ENCODE measurements around the gene LMBR1. TPM values are rescaled to one million over a fixed set of nuclear protein-coding genes. Genes with fewer than 3 reads are reported as not detected.

Gene LMBR1
- total RNA-seq, 1 experiment from 2014 or later, result 105 TPM

DNA sequence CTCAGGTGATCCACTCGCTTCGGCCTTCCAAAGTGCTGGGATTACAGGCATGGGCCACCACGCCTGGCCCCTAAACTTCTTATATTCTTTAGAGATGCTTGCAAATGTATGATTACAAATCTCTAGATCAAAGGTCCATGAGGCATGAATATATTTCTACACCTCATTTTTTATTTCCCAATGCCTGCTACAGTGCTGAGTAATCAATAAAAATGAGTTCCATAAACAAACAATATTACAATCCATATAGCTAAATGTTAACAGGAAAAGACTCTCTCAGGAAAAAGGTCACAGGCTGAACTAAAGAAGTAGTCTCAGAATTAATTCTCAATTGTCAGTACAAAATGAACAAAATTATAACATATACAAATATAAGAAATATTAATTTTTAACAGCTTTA lies 90.8 kb downstream of the LMBR1 start:
- intact Hi-C loops (cut with micrococcal nuclease), result no loop called here
- BruUV-seq (replicated peaks), result no TSS peak
- ChIA-PET CTCF (interaction anchor here (0.6 to 1.3 kb wide), 3 partner anchors 15 to 1006 kb away, joined by 3 to 4 read pairs (median 4); no protein-coding TSS in a partner anchor), POLR2A (no interaction called here)
- H3K36me3 Mint-ChIP-seq (ENCODE audit: insufficient read depth, unreplicated experiment), result peaks cover 26% of the 10 kb centered on the region
- DNase-seq (ENCODE audit: unreplicated experiment), result no peak
- TF ChIP-seq, protein P1, sequence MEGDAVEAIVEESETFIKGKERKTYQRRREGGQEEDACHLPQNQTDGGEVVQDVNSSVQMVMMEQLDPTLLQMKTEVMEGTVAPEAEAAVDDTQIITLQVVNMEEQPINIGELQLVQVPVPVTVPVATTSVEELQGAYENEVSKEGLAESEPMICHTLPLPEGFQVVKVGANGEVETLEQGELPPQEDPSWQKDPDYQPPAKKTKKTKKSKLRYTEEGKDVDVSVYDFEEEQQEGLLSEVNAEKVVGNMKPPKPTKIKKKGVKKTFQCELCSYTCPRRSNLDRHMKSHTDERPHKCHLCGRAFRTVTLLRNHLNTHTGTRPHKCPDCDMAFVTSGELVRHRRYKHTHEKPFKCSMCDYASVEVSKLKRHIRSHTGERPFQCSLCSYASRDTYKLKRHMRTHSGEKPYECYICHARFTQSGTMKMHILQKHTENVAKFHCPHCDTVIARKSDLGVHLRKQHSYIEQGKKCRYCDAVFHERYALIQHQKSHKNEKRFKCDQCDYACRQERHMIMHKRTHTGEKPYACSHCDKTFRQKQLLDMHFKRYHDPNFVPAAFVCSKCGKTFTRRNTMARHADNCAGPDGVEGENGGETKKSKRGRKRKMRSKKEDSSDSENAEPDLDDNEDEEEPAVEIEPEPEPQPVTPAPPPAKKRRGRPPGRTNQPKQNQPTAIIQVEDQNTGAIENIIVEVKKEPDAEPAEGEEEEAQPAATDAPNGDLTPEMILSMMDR (IDR thresholded peaks at IDR 0.05; ENCODE audit: unreplicated experiment), result no peak
- no peak overlapping the region for H3K27ac Mint-ChIP-seq (ENCODE audit: low read depth, unreplicated experiment)
- H3K4me3 Mint-ChIP-seq (ENCODE audit: unreplicated experiment), result no peak overlapping the region
- H3K9me3 Mint-ChIP-seq (ENCODE audit: unreplicated experiment), result no peaks in the 10 kb centered on the region
- no peaks in the 10 kb centered on the region for H3K27me3 Mint-ChIP-seq (ENCODE audit: insufficient read depth, unreplicated experiment)
- H3K4me1 Mint-ChIP-seq (ENCODE audit: insufficient read depth, unreplicated experiment), result no peaks in the 10 kb centered on the region

DNA sequence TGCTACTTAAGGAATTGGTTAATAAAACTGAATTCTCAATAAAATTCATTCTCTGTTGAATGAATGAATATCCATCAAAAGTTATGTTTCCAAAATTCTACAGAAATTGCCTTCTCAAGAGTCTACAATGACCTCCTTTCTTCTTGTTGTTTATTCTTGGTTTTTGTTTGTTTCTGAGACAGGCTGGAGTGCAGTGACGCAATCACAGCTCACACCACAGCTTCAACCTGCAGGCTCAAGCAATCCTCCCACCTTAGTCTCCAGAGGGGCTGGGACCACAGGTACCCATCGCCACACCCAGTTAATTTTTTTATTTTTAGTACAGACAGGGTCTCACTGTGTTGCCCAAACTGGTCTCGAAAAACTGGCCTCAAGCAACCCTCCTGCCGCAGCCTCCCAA lies 97.6 kb downstream of the LMBR1 start:
- no peak overlapping the region for H3K4me3 Mint-ChIP-seq (ENCODE audit: unreplicated experiment)

DNA sequence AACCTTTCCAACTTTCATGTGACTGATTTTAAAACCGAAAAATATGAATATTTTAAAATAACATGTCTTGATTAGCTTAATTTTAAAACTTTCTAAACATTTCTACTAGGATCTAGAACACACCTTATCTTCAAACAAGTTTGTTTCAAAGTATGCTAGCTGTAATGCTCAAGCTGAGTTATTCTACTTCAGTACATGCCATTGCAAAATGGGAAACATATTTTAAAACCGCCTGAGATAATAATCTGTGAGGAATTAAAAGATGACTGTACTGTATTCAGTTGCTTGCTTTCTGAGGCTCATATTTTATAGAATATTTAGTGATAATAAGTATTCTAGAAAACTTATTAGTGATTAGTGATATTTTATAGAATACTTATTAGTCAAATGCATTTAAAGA lies 99.6 kb downstream of the LMBR1 start:
- no peak for DNase-seq (ENCODE audit: unreplicated experiment)
- POLR2A ChIA-PET, result interaction anchor here (0.7 to 1.2 kb wide), 2 partner anchors 15 to 43 kb away, joined by 3 to 4 read pairs; no protein-coding TSS in a partner anchor
- TF ChIP-seq, protein P1 (IDR thresholded peaks at IDR 0.05; ENCODE audit: unreplicated experiment), result no peak
- Mint-ChIP-seq H3K27me3 (ENCODE audit: insufficient read depth, unreplicated experiment) (no peaks in the 10 kb centered on the region), H3K36me3 (ENCODE audit: insufficient read depth, unreplicated experiment) (peaks cover 46% of the 10 kb centered on the region), H3K9me3 (ENCODE audit: unreplicated experiment) (no peaks in the 10 kb centered on the region), H3K4me1 (ENCODE audit: insufficient read depth, unreplicated experiment) (no peaks in the 10 kb centered on the region), H3K4me3 (ENCODE audit: unreplicated experiment) (no peak overlapping the region), H3K27ac (ENCODE audit: low read depth, unreplicated experiment) (no peak overlapping the region)
- no TSS peak for BruUV-seq (replicated peaks)
- intact Hi-C loops (cut with micrococcal nuclease), result no loop called here
- CTCF ChIA-PET, result interaction anchor here (0.5 to 0.6 kb wide), 3 partner anchors 531 to 996 kb away, joined by 4 to 6 read pairs (median 4); no protein-coding TSS in a partner anchor

More for the DNA sequence above, 97.6 kb downstream of the LMBR1 start:
- H3K27me3 Mint-ChIP-seq (ENCODE audit: insufficient read depth, unreplicated experiment), result no peaks in the 10 kb centered on the region
- no TSS peak for BruUV-seq (replicated peaks)
- peak overlapping the region; percentile 16 for H3K27ac Mint-ChIP-seq (ENCODE audit: low read depth, unreplicated experiment)
- DNase-seq (ENCODE audit: unreplicated experiment), result no peak
- no peaks in the 10 kb centered on the region for H3K4me1 Mint-ChIP-seq (ENCODE audit: insufficient read depth, unreplicated experiment)
- TF ChIP-seq, protein P1 (IDR thresholded peaks at IDR 0.05; ENCODE audit: unreplicated experiment), result no peak
- CTCF ChIA-PET, result interaction anchor here (0.5 to 0.7 kb wide), 3 partner anchors 9 to 1054 kb away, joined by 3 to 4 read pairs (median 3); no protein-coding TSS in a partner anchor
- POLR2A ChIA-PET, result interaction anchor here (0.9 kb wide), 1 partner anchor 17 kb away, joined by 3 read pairs; no protein-coding TSS in a partner anchor
- intact Hi-C loops (cut with micrococcal nuclease), result no loop called here
- no peaks in the 10 kb centered on the region for H3K9me3 Mint-ChIP-seq (ENCODE audit: unreplicated experiment)
- peaks cover 40% of the 10 kb centered on the region for H3K36me3 Mint-ChIP-seq (ENCODE audit: insufficient read depth, unreplicated experiment)

DNA sequence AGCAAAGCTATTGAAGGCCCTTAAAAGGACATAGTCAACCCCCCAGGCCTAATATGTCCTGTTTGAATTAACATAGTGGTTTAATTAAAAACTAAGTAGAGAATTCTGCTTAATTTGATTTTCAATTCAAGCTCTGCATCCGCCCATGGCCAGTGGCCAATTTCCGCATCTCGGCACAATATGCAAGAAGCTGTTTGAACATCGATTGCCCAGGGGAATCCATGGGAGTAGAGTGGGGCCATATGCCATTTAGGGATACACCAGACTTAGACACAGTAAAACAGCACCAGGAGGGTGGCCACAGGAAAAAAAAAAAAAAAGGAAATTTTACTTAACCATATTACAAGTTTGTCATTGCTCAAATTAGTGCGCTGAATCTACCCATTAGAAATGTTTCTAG lies 100.4 kb downstream of the LMBR1 start:
- BruUV-seq (replicated peaks), result no TSS peak
- peaks cover 46% of the 10 kb centered on the region for H3K36me3 Mint-ChIP-seq (ENCODE audit: insufficient read depth, unreplicated experiment)
- H3K4me3 Mint-ChIP-seq (ENCODE audit: unreplicated experiment), result no peak overlapping the region
- CTCF ChIA-PET, result interaction anchor here (0.5 to 0.7 kb wide), 4 partner anchors 14 to 995 kb away, joined by 4 to 6 read pairs (median 4); no protein-coding TSS in a partner anchor
- no peak overlapping the region for H3K27ac Mint-ChIP-seq (ENCODE audit: low read depth, unreplicated experiment)
- TF ChIP-seq, protein P1 (IDR thresholded peaks at IDR 0.05; ENCODE audit: unreplicated experiment), result no peak
- H3K9me3 Mint-ChIP-seq (ENCODE audit: unreplicated experiment), result no peaks in the 10 kb centered on the region
- H3K4me1 Mint-ChIP-seq (ENCODE audit: insufficient read depth, unreplicated experiment), result no peaks in the 10 kb centered on the region
- intact Hi-C loops (cut with micrococcal nuclease), result no loop called here
- POLR2A ChIA-PET, result no interaction called here
- H3K27me3 Mint-ChIP-seq (ENCODE audit: insufficient read depth, unreplicated experiment), result no peaks in the 10 kb centered on the region
- DNase-seq (ENCODE audit: unreplicated experiment), result no peak
